ENCODE results near the gene MMS22L.

The MMS22L gene

DNA sequence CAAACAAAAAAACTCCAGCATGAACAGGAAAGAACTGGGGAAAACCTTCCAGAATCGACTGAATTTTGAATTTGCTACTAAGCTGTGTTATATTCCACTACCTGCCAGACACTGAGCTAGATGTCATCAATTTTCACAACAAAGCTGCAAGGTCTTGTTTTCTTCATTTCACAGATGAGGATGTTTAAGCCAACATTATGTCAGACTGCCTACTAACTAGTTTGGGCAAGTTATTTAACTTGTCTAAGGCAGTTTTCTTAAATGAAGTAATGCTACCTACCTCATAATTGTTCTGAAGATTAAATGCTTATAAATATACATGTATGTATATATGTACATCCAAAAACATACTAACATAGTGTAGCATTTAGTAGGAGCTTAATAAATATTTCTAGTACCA, 144.4 kb downstream of the MMS22L start:
- no peak for DNase-seq (ENCODE audit: low read depth)

DNA sequence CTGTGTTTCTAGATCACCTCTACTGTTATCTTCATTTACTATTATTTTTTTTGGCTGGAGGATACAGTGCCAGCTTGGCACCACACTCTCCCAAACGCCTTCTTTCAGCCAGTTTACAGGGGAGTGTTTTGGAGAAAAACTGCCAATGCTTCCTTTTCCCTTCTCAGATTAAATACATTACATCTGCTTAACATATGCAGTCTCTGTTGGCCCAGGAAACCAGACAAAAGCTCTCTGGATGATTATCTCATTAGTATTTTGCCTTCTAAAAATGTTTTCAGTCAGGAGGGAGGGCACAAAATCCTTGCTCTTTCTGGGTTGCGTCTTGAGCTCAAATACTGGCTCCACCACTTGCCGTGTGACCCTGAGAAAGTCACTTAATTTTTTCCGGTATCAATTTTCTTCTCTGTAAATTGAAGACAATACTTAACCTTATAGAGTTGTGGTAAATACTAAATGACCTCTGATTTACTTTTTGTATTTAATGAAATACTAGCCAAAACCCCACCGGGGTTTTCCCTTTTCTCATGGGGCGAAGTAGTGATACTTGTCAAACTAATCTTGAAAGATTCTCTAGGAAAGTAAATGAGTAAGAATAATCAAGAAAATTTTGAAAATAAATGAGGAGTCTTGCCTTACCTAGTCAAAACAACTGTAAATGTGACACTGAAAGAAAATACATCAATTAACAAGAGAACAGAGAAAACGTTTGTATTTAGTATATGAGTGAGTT, 146.2 kb downstream of the MMS22L start:
- no peak for DNase-seq (ENCODE audit: low read depth)

DNA sequence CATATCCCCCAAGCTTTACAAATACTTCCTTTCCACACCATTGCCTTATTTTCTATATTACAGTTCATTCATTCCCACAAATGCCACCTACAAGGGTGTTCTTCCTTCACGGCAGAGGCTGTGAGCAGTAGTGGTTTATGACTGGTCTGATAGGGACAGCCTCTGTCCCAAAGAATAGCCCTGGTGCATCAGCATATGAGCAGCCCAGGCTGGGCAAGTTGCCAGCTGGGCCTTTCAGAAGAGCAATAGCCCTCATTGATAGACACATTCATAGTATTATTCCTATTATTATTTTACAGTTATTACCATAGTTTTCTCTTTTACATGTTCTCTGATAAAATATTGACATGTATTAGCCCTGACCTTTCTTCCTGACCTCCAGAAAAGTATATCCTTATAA, 149.9 kb downstream of the MMS22L start:
- no peak for DNase-seq (ENCODE audit: low read depth)

DNA sequence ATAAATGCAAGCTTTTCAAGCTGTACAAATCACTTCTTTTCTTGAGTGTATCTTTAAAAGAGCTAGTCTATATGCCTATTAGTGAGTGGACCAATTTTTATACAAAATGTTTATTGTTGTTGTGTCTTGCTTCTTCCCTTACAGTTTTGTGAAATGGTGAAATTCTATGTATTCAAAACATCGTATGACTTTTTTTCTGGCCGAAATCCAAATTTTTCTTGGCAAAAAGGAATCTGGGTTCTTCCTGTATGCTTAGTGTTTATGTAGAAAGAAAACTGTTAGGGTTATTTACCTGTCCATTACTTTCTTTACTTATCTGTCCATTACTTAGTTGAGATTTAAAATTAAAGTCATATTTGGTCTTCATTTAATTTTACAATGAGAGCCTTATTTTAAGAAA, 153.9 kb downstream of the MMS22L start:
- DNase-seq (ENCODE audit: low read depth) = no peak

DNA sequence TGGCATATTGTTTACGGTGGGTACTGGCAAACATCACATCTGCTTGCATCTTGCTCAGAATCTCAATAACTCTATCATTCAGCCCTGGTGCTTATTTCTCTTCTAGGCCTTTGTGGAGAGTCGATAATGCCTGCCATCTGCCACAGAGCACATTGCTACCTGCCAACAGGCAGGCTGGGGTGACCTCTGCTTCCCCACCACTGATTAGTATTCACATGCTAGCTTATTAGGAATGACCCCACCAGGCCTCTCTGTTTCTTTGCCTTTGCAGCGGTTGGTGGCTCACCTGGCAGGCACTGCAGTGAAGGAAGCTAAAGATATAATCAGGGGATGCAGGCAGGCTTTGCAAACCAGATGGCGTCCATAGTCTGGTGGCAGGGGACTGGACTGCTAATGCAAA, 154.5 kb downstream of the MMS22L start:
- DNase-seq (ENCODE audit: low read depth) = no peak

DNA sequence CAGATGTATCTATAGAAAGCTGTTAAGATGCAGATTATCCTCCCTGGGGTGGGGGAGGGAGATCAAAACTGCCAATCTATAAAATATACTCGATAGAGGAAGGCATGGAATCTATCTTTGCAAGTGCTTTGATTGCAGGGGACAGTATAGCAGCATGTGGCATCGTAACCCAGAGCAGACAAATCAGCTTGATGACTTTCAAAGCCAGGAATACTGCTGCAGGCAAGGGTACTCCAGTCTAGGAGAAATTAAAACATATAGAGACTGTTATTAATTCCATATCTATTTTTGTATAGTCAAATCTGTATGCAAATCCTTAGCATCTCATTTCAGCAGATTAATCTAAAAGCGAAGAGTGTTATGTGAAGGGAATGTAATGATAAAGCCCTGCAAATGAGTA, 159.4 kb downstream of the MMS22L start:
- no peak for DNase-seq (ENCODE audit: low read depth)

DNA sequence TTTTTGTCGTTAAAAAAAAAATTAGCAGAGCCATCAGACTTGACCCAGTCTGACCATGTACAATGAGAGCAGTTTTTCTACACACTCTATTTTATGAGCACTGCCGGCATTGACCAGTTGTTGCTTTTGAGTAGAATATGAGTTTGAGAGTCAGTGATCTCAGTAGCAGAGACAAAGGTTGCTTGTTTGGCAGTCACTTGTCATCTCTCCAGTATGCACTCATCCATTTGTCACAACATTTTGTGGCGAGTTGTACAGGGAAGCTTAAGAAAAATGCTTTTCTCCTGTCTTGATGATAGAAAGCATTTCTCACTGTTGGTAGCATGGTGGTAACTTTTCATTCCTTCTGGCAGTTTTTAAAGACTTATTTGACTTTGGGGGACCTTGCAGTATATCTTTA, 159.9 kb downstream of the MMS22L start:
- no peak for DNase-seq (ENCODE audit: low read depth)

DNA sequence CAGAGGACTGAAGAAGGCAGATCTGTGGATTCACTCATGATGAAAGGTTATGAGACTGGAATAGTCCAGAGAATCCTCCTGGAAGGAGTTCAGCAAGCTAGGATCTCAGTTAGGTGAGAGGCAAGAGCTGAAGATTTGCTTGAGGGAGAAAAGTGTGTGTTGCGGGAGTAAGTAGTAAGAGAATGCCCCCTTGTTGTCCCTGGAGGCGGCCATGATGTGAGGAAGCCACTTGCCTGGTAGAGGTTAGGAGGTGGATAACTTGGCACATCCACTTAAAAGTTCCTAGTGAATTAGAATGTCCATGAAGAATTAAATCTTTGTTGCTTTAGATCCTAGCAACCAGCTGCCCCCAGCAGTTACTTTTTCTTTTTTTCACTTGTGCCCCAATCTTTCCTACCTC, 162.5 kb downstream of the MMS22L start:
- no peak for DNase-seq (ENCODE audit: low read depth)

DNA sequence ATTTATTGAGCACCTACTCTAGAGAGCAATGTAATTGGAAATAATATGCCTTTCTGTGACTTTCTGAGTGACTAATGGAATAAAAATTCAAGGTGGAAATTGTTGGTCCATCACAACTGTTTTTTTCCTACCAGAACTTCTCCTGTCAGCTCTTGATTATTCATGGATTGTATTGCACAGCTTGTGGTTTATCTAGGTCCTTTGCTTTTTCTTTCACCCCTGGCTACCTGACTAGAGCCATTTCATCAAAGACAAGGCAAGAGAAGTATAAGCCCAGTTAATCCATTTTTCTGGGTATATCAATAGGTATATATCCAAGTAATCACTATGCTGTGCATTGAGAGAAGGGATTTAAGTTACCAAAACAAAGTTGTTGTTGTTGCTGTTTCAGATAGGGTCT, 168.4 kb downstream of the MMS22L start:
- no peak for DNase-seq (ENCODE audit: low read depth)

DNA sequence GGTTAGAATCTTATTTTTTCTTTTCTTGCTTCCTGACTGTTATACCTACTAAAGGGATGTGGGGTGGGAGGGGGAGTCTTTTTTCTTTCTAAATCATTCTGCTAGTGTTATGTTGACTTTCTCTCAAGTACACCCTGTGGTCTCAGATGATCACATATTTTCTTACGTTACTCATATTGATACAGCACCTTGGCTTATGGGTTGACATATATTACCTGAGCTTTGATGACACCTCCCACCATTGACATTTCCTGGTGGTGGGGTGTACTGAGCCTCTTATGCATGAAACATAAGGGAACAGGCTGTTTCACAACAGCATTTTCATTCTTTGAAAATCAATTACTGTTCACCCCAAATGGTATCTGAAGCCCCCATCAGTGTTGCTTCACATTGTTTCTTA, 169.8 kb downstream of the MMS22L start:
- DNase-seq (ENCODE audit: low read depth) = no peak

DNA sequence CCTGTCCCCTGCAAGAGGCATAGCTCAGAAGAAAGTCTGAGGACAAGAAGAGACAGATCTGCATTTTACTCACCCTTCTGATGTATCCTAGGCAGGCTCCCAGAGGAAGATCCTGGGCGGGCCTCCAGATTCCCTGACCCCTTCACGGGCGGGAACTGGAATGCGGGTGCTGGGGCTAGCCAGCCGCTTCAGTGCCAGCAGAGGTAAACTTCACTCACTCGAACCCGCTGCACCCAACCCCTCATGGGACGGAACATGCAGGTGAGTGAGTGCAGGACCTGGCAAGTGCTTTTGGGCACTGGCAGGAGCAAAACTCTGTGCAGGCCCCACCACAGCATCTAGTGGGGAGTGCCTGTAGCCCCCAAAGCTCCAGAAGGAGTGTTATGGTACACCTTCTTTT, 171.8 kb downstream of the MMS22L start:
- no peak for DNase-seq (ENCODE audit: low read depth)

DNA sequence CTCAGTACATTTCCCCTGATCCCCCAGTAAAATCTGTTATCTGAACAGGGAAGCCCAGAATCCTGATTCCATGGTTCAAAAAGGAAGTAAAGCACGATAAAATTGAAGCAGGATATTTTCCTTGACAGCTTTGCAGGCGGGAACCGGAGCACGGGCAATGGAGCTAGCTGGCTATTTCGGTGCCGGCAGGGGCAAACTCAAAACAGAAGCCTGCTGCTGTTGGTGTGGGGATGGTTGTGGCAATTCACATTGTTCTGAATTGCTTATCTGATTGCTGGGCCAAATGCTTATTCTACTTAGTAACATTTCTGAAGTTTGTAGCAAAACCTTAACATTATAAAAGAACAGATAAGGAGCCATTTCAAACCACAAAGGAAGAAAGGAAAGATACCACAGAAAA, 172.4 kb downstream of the MMS22L start:
- DNase-seq (ENCODE audit: low read depth) = no peak

DNA sequence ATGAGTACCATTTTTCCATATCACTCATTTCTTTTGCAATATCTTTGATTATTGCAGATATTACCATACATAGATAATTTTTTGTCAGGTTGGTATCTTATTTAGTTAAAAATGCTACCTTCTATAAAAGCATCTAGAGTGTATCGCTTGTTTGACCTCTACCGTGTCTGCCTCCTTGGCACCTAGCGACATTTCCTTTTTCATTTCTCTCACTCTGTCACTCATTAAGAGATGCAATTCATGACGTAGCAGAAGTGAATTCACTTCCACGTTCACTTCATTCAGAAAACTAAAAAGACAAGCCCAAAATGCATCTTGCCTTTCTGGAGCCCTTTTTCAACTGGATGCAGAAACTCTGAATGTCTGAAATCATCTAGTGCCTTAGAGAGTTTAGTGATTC, 172.9 kb downstream of the MMS22L start:
- no peak for DNase-seq (ENCODE audit: low read depth)

DNA sequence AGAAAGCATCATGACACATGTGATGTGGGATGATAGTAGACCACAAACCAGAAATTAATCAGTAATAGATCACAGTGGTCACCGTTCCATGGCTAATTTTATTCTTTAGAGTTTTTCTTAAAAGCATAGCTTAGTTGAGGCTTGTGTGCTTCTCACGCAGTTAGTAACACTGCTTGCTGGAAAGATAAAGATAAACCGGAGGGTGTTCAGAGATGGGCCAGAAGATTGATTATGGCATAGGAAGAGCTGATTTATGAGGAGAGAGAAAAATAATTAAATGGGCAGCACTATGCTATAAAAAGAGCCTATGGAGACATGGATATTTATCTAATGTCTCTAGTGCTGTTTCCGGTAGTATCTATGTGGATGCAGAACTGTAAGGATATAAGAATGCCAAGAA, 173.6 kb downstream of the MMS22L start:
- DNase-seq (ENCODE audit: low read depth) = no peak

DNA sequence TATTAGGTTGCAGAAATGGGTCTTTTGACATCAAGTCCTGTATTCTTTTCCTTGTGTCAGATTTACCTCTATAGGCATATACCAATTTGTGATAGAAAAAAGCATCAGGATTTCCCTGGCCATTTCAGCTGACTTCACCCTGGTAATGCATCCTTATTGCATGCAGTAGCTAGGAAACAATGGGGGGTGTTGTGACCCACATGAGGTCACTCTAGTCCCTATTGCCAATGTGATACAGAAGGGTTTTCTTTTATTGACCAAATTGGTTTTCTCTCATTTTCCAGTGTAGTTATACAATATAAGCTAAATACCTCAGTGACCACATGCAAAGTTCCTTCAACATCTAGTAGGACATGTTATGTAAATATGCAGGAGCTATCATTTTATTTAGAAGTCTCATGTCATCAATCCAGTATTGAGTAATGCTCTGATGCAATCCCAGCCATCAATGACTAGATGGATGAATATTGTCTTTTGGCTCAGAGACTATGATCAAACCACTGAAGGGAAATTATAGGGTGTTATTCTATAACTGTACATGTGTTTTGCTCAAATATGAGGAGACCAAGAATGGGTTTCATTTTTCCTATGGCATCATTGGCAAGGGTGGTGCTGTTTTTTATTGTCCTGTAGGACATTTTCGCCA, 180.7 kb downstream of the MMS22L start:
- no peak for DNase-seq (ENCODE audit: low read depth)

DNA sequence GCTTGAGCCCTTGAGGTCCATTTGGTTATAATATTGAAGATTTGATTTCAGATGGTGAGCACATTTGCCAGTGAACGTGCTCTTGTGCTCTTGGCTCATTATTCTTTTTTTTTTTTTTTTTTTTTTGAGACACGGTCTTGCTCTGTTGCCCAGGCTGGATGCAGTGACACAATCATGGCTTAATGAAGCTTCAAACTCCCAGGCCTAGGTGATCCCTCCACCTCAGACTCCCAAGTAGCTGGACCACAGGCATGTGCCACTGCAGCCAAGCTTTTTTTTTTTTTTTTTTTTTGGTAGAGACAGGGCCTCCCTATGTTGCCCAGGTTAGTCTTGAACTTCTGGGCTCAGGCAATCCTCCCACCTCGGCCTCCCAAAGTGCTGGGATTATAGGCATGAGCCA, 182.3 kb downstream of the MMS22L start:
- no peak for DNase-seq (ENCODE audit: low read depth)

DNA sequence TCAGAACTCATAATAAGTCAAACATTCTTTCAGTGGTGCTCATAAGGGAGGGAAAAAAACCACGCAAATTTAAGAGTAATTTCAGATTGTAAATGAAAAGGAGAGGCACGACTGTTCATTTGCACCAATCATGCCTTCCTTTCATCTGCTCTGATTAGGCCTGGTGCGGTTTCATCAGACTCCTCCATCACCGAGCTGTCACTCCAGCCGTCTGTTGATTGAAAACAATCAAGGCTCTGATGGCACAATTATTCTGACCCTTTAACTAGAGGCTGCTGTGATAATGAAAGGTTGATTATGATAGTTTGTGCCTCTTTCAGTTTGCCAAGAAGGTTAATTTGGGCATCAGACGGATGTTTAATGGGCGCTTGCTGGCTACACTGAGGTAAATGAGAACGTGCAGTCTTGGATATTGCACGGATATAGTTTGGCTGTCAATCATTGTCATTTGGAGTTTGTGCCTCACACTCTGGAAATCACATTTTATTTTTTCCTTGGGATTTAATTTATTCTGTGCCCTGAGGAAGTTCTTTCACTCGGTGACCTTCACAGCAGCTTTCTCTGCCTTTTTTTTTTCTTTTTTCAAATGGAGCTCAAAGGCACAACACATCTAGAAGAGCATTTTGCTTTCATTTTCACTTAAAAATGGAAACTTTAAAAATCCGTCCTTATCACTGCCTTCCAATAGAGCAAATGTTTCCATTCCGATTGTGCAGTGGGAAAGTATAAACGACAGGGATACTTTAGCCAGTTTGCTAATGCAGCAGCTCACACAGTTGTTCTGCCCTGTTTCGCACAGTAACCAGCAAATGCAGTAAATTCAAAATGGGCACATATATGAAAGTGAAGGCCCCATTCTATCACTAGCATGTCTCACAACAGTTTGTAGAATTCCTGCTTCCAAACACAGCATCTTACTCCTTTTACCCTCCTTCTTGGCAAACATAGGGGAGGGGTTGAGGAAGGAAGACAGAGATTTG, 185.7 kb downstream of the MMS22L start:
- DNase-seq (ENCODE audit: low read depth) = no peak

DNA sequence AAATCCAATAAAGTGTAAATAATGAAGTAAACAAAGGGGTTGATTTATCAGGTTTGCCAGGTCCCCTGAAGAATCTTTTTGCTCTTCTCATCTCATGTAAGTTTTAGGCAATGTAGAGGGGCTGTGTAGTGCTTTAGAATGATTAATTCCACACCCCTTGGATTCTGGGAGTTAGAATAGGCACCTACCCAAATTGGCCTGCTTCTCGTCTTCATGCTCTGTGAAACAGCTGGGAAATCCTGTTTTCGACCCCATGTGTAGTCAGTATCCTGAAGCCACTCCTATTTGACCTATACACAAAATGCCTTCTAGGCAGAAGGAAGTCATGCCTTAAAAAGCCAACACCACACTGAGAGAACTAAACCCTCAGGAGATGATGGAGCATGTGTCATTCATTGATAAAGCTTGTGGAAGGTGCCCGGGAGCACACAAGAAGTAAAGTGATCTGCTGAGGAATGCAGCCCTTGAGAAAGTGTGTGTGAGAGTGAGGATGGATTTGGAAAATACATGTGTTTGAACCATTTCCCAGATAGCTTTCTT, 187.6 kb downstream of the MMS22L start:
- no peak for DNase-seq (ENCODE audit: low read depth)

DNA sequence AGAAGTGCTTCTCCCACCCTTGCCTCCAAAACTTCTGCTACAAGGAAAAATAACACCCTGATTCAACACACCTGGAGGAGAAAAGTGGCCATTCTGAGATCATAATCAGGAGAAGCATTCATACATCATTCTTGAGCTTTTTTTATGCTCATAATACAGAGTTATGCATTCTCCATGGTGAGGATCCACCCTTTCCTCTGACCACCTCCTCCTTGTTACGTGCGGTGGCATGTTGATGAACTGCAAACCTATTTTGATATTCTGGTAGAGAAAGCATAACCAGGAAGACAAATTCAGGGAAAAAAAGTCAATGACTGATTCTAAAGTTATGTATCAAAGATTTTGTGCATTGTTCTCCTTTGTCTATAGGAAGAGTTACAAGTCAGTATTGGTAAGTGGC, 188.6 kb downstream of the MMS22L start:
- no peak for DNase-seq (ENCODE audit: low read depth)

DNA sequence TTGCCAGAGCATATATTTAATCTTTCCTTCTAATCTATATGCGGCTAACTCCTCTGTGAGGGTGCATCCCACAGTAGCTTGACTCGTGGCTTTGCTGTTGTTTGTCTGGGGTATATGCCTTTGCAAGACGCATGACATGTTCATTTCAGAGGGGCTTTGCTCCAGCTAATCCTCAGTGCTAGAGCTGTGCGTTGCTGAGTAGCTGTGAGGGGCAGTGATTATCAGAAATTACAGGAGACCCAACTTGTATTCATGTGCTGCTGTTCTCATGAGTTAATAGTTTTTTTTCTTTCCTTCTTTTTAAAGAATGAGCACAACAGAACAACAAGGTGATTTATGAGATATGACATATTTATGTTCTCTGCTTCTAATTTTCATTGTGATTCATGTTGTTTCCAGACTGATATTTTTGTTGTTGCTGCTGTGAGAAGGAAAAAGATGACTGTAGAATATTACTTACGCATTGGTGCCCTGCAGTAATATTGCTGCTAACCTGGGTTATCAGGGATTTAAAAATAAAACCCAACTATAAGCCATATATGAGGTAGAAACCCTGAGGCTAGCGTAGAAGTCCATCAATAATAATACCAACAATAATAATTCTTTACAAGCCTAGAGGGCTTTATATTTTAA, 190.2 kb downstream of the MMS22L start:
- DNase-seq (ENCODE audit: low read depth) = no peak

Data from stimulated activated CD4-positive, alpha-beta T cell treated with anti-CD3 and anti-CD28 coated beads, Interleukin-2, amount 100 ng/mL, for 4 hours (primary cell).